H1 (cell line): ENCODE results near the gene TCF4. TPM values are rescaled to one million over a fixed set of nuclear protein-coding genes. Genes with fewer than 3 reads are reported as not detected.

Source experiments
- CTCF ChIA-PET: fragments of 300-600 bp; sonication (Branson Sonifier 250); formaldehyde crosslinking; loops from one replicate; lab custom pipeline; 2021; ENCODE audit not compliant: partially characterized antibody; lab: Charles Lee
- POLR2A ChIA-PET: fragments of 300-600 bp; sonication (Branson Sonifier 250); formaldehyde crosslinking; loops from one replicate; lab custom pipeline; 2021; ENCODE audit warnings: inconsistent platforms; ENCODE audit not compliant: partially characterized antibody; lab: Charles Lee
- DNase-seq, 2 experiments: peaks; one replicate each; pipeline versions ENCODE4 v3.0.0 to v3.0.0-alpha.2; 2010 to 2022; ENCODE audit warnings: low spot score in 2 of 2, low read depth in 1 of 2, mixed read lengths in 1 of 2
- FAIRE-seq: peaks from 2 replicates; lab custom pipeline; 2011; peaks lifted over from hg19 to GRCh38; lab: Jason Lieb, UNC
- H2AFZ ChIP-seq: 2 replicates; pipeline ENCODE4 v1.8.1; 2012; ENCODE audit warnings: low read length, inconsistent platforms
- H2AK5ac ChIP-seq: 2 replicates; pipeline ENCODE4 v1.6.1; 2013; ENCODE audit warnings: low read depth, low read length
- H2BK120ac ChIP-seq: replicated peaks from 2 replicates; pipeline ENCODE3; 2013; ENCODE audit warnings: low read depth, low read length, inconsistent platforms
- H2BK12ac ChIP-seq: 2 replicates; pipeline ENCODE4 v1.6.1; 2013; ENCODE audit warnings: low read depth, low read length
- H2BK15ac ChIP-seq: 2 replicates; pipeline ENCODE4 v1.6.1; 2013; ENCODE audit warnings: low read length
- H2BK20ac ChIP-seq: 2 replicates; pipeline ENCODE4 v1.6.1; 2013; ENCODE audit warnings: low read length
- H2BK5ac ChIP-seq: 2 replicates; pipeline ENCODE4 v1.6.1; 2013; ENCODE audit warnings: low read depth, low read length
- H3K14ac ChIP-seq: 2 replicates; pipeline ENCODE4 v1.6.1; 2013; ENCODE audit warnings: inconsistent platforms; ENCODE audit not compliant: insufficient read length
- H3K18ac ChIP-seq: 2 replicates; pipeline ENCODE4 v1.6.1; 2013; ENCODE audit warnings: low read length; ENCODE audit errors: extremely low read depth
- H3K23ac ChIP-seq: 2 replicates; pipeline ENCODE4 v1.6.1; 2013; ENCODE audit warnings: inconsistent platforms; ENCODE audit not compliant: insufficient read length
- H3K23me2 ChIP-seq: 2 replicates; pipeline ENCODE4 v1.6.1; 2013; ENCODE audit warnings: low read depth, low read length
- H3K27ac ChIP-seq: 2 replicates; pipeline ENCODE4 v1.6.1; 2011; ENCODE audit warnings: low read depth, low read length, inconsistent platforms
- H3K27me3 ChIP-seq, 4 experiments: replicated peaks in 1 of 4; 1 replicate in 1 of 4; 2 replicates in 3 of 4; pipeline versions ENCODE4 v1.6.1 to v1.8.1; 2011 to 2013; ENCODE audit warnings: low read length in 3 of 4, mild to moderate bottlenecking in 3 of 4, inconsistent platforms in 2 of 4, mixed read lengths in 2 of 4, moderate library complexity in 1 of 4; ENCODE audit not compliant: control insufficient read depth in 3 of 4, insufficient read depth in 3 of 4; ENCODE audit errors: extremely low read depth in 1 of 4
- H3K36me3 ChIP-seq, 4 experiments: 2 replicates each; pipeline versions ENCODE4 v1.6.1 to v1.8.1; 2011 to 2013; ENCODE audit warnings: mild to moderate bottlenecking in 4 of 4, low read length in 3 of 4, moderate library complexity in 2 of 4, control low read depth in 1 of 4, inconsistent platforms in 1 of 4; ENCODE audit not compliant: insufficient read depth in 4 of 4, control insufficient read depth in 2 of 4
- H3K4ac ChIP-seq: replicated peaks from 2 replicates; pipeline ENCODE3; 2013; ENCODE audit warnings: low read length, low read depth, mixed read lengths, inconsistent platforms; ENCODE audit not compliant: insufficient read length
- H3K4me1 ChIP-seq, 4 experiments: replicated peaks in 1 of 4; 1 replicate in 1 of 4; 2 replicates in 3 of 4; pipeline versions ENCODE4 v1.6.1 to v1.8.1; 2011 to 2013; ENCODE audit warnings: low read length in 3 of 4, inconsistent platforms in 2 of 4, mixed read lengths in 1 of 4; ENCODE audit not compliant: insufficient read depth in 4 of 4, control insufficient read depth in 3 of 4
- H3K4me2 ChIP-seq, 2 experiments: 2 replicates each; pipeline versions ENCODE4 v1.6.1 to v1.8.1; 2011 to 2013; ENCODE audit warnings: low read depth in 2 of 2, low read length in 2 of 2, control low read depth in 1 of 2, inconsistent platforms in 1 of 2, mild to moderate bottlenecking in 1 of 2; ENCODE audit not compliant: insufficient read depth in 1 of 2
- H3K4me3 ChIP-seq, 4 experiments: fragments of 200-600, 300-600 bp in 1 of 4; sonication (generic), shearing (Covaris generic), sonication (Bioruptor Twin) in 1 of 4; 2 replicates each; pipeline versions ENCODE4 v1.5.1 to v1.8.1; 2011 to 2016; ENCODE audit warnings: low read length in 4 of 4, low read depth in 3 of 4, control low read depth in 2 of 4, inconsistent platforms in 2 of 4, mild to moderate bottlenecking in 2 of 4, mixed read lengths in 1 of 4, moderate library complexity in 1 of 4; ENCODE audit not compliant: insufficient read depth in 2 of 4; ENCODE audit errors: extremely low read depth in 1 of 4
- H3K56ac ChIP-seq: replicated peaks from 2 replicates; pipeline ENCODE3; 2013; ENCODE audit warnings: low read depth, mild to moderate bottlenecking, mixed read lengths, low read length, inconsistent platforms; ENCODE audit not compliant: insufficient read length
- H3K79me1 ChIP-seq: 2 replicates; pipeline ENCODE4 v1.6.1; 2013; ENCODE audit warnings: low read depth, low read length, control low read depth
- H3K79me2 ChIP-seq, 2 experiments: 2 replicates each; pipeline versions ENCODE4 v1.6.1 to v1.8.1; 2012 to 2013; ENCODE audit warnings: low read length in 2 of 2, mild to moderate bottlenecking in 2 of 2, inconsistent platforms in 1 of 2; ENCODE audit not compliant: insufficient read depth in 2 of 2, control insufficient read depth in 1 of 2
- H3K9ac ChIP-seq, 4 experiments: replicated peaks in 1 of 4; 1 replicate in 1 of 4; 2 replicates in 3 of 4; pipeline versions ENCODE4 v1.6.1 to v1.8.1; 2011 to 2013; ENCODE audit warnings: low read depth in 3 of 4, low read length in 3 of 4, control low read depth in 2 of 4, mild to moderate bottlenecking in 2 of 4, moderate library complexity in 2 of 4, inconsistent platforms in 1 of 4; ENCODE audit errors: extremely low read depth in 1 of 4
- H3K9me3 ChIP-seq, 2 experiments: 2 replicates each; pipeline versions ENCODE4 v1.6.1 to v1.8.1; 2012 to 2013; ENCODE audit warnings: mild to moderate bottlenecking in 2 of 2, moderate library complexity in 2 of 2, control low read depth in 1 of 2, inconsistent platforms in 1 of 2, low read depth in 1 of 2, low read length in 1 of 2, mixed read lengths in 1 of 2; ENCODE audit not compliant: insufficient read depth in 2 of 2
- H4K20me1 ChIP-seq, 2 experiments: replicated peaks in 1 of 2; 2 replicates each; pipeline versions ENCODE3 to v1.8.1; 2011 to 2013; ENCODE audit warnings: inconsistent platforms in 2 of 2, low read length in 2 of 2, mild to moderate bottlenecking in 1 of 2; ENCODE audit not compliant: insufficient read depth in 2 of 2, control insufficient read depth in 1 of 2
- H4K5ac ChIP-seq: 2 replicates; pipeline ENCODE4 v1.6.1; 2013; ENCODE audit warnings: low read length, low read depth, mixed read lengths, inconsistent platforms; ENCODE audit not compliant: insufficient read length
- H4K8ac ChIP-seq: 2 replicates; pipeline ENCODE4 v1.8.0; 2013; ENCODE audit warnings: mild to moderate bottlenecking, moderate library complexity, low read length, inconsistent platforms; ENCODE audit not compliant: insufficient read depth; ENCODE audit errors: extremely low read depth
- H4K91ac ChIP-seq: replicated peaks from 2 replicates; pipeline ENCODE3; 2013; ENCODE audit warnings: low read length, mixed read lengths, inconsistent platforms; ENCODE audit not compliant: insufficient read length
- CBX8 ChIP-seq: fragments of 300-800, 300-1000 bp; sonication (generic); IDR thresholded peaks from 2 replicates; pipeline ENCODE4 v1.7.1; 2016; ENCODE audit warnings: low read depth, low read length, borderline replicate concordance
- CEBPB ChIP-seq: IDR thresholded peaks from 2 replicates; pipeline ENCODE4 v1.6.1; 2012; ENCODE audit warnings: low read depth, low read length
- E2F6 ChIP-seq: IDR thresholded peaks from 2 replicates; pipeline ENCODE4 v1.6.1; 2012; ENCODE audit warnings: inconsistent platforms
- EP300 ChIP-seq, 2 experiments: IDR thresholded peaks; 1 replicate in 1 of 2; 2 replicates in 1 of 2; pipeline ENCODE4 v1.6.1; 2011 to 2012; ENCODE audit warnings: low read depth in 2 of 2, low read length in 2 of 2, mild to moderate bottlenecking in 2 of 2, borderline replicate concordance in 1 of 2, inconsistent platforms in 1 of 2, moderate library complexity in 1 of 2
- POLR2AphosphoS5 ChIP-seq: IDR thresholded peaks from 2 replicates; pipeline ENCODE4 v1.6.1; 2011; ENCODE audit warnings: low read depth, low read length
- RBBP5 ChIP-seq: IDR thresholded peaks from 2 replicates; pipeline ENCODE4 v1.7.1; 2012; ENCODE audit warnings: low read depth, mild to moderate bottlenecking, inconsistent platforms, low read length, moderate library complexity, borderline replicate concordance
- RNF2 ChIP-seq: fragments of 200-900, 300-1000 bp; sonication (generic); IDR thresholded peaks from 2 replicates; pipeline ENCODE4 v1.7.1; 2016; ENCODE audit warnings: borderline replicate concordance, low read depth, mild to moderate bottlenecking, antibody characterized with exemption, low read length; ENCODE audit not compliant: poor library complexity, severe bottlenecking; ENCODE audit errors: missing control alignments
- SP1 ChIP-seq: IDR thresholded peaks from 2 replicates; pipeline ENCODE4 v1.6.1; 2011; ENCODE audit warnings: low read depth, low read length
- SRF ChIP-seq: IDR thresholded peaks from 2 replicates; pipeline ENCODE4 v1.6.1; 2011; ENCODE audit warnings: mild to moderate bottlenecking, low read depth, low read length, moderate library complexity
- YY1 ChIP-seq: IDR thresholded peaks from 2 replicates; pipeline ENCODE4 v1.6.1; 2011; ENCODE audit warnings: low read depth, mild to moderate bottlenecking, low read length
- ZNF274 ChIP-seq: IDR thresholded peaks from 2 replicates; pipeline ENCODE4 v1.7.0; 2012; ENCODE audit warnings: low read length, borderline replicate concordance; ENCODE audit errors: extremely low read depth
- polyA plus RNA-seq, 7 experiments: library from polyadenylated mRNA; depleted of rRNA in 3 of 7; stranded (reverse) in 5 of 7; unstranded in 2 of 7; fragments of >200 nt in 5 of 7; fragments of 200-250 nt in 2 of 7; gene quantifications; 1 replicate in 5 of 7; 2 replicates in 1 of 7; 4 replicates in 1 of 7; pipeline versions ENCODE4 v1.2.1 to v1.2.3, GENCODE V29; 2011 to 2013; ENCODE audit warnings: missing spikeins in 2 of 7, mixed read lengths in 2 of 7
- total RNA-seq: library from RNA; stranded (reverse); fragmentation: NEBNext Ultra II Directional; extraction: Animal tissue kit (Norgen Biotek cat#: 25700); gene quantifications from 2 replicates; pipeline ENCODE4 v1.2.1, GENCODE V29; 2021

Gene TCF4
- total and polyA plus RNA-seq, 2 of the 8 experiments (the other 6 are each of a cell fraction or from before 2014, with no cell fraction given) = 59.3 to 118 TPM

- Histone ChIP-seq H2BK5ac (no peak overlapping the region), H3K56ac (no peak overlapping the region), H4K5ac (no peak overlapping the region), H2BK120ac (no peak overlapping the region), H3K27ac (no peak overlapping the region), H2AK5ac (no peak overlapping the region), H3K79me1 (no peaks in the 10 kb centered on the region; the same call in 1 of the 2 replicates), H4K8ac (no peak overlapping the region), H3K23ac (no peak overlapping the region), H2AFZ (no peak overlapping the region), H3K14ac (no peak overlapping the region), H2BK20ac (no peak overlapping the region)
- CTCF ChIA-PET = interaction anchor here (0.7 to 1.8 kb wide), 3 partner anchors 13 to 590 kb away, joined by 3 to 10 read pairs (median 5); no protein-coding TSS in a partner anchor
- POLR2A ChIA-PET = no interaction called here
- TF ChIP-seq E2F6 (no peak), CEBPB (no peak), SP1 (no peak), ZNF274 (no peak), EP300 (IDR thresholded peaks at IDR 0.05; ENCODE audit: borderline replicate concordance in 1 of 2, low read depth in 2 of 2, low read length in 2 of 2) (no peak), POLR2AphosphoS5 (no peak), RNF2 (no peak), YY1 (no peak), SRF (no peak), RBBP5 (no peak), CBX8 (no peak)
- TF ChIP-seq, all 59 proteins: peak for 0
- Histone ChIP-seq H3K4ac (no peak overlapping the region), H4K91ac (no peak overlapping the region), H3K9ac (no peak overlapping the region), H2BK12ac (no peak overlapping the region), H3K18ac (no peak overlapping the region), H3K9me3 (peaks cover 0 to 3% of the 10 kb centered on the region in 2 experiments; a peak in 1 of 4 replicates), H3K23me2 (no peaks in the 10 kb centered on the region), H3K27me3 (no peaks in the 10 kb centered on the region), H3K4me3 (no peak overlapping the region), H4K20me1 (peaks cover 0 to 2% of the 10 kb centered on the region in 2 experiments), H3K4me1 (peaks cover 0 to 5% (median 0%) of the 10 kb centered on the region in 4 experiments; a peak in 1 of 7 replicates), H3K79me2 (peaks cover 0 to 66% of the 10 kb centered on the region in 2 experiments; a peak in 2 of 4 replicates), H3K36me3 (no peaks in the 10 kb centered on the region), H3K4me2 (no peak overlapping the region), H2BK15ac (no peak overlapping the region)
- FAIRE-seq (no peak), DNase-seq (no peak)
Measured at GRCh38 chr18:55370936-55371335, 217.1 kb downstream of the TCF4 start.
